ENCODE results near the gene SPATA2.
"Not testable (repeated sequence)": the region's sequence is repeated elsewhere in the genome, so short reads cannot be mapped to it uniquely, and the experiment has no call there.

SPATA2 gene

DNA sequence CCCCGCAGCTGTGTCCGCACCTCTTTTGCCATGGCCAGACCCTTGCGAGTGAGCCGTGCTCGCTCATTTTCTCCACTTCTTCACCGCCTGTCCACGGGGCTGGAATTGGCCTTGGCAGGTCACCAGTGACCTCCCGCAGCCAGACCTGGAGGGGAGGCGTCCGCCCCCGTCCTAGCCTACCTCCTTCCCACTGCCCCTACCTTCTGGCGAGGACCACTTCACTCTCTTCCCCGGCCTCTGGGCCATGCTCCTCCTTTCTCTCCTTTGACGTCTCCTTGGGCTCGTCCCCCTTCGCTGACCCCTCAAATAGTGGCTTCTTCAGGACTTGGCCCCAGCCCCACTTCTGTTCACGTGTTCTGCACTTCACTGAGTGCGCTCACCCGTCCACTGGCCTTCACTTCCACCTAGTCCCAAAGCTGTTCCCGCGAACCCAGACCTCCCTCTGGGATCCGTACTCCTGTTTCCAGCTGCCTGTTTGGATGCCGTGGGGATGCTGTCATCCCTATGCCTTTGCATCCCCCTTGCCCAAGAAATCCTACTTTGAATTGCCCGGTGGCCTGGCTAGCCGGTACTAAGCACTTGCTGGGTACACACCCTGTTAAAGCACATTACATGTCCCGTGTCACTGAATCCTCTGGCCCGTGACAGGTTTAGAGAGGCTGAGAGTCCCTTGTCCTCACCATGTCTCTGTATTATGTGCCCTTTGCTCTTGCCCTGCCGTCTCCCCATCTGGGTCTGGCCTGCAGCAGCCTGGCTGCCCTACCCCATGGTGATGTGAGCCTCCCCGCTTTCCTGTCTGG lies 33.0 kb downstream of the SPATA2 start:
- DNase-seq, result no peak

- DNase-seq, result no peak
Observed at GRCh38 chr20:49880724-49881445, 34.4 kb downstream of the SPATA2 start.

- DNase-seq, result no peak
Observed at GRCh38 chr20:49880177-49880576, 35.2 kb downstream of the SPATA2 start.

DNA sequence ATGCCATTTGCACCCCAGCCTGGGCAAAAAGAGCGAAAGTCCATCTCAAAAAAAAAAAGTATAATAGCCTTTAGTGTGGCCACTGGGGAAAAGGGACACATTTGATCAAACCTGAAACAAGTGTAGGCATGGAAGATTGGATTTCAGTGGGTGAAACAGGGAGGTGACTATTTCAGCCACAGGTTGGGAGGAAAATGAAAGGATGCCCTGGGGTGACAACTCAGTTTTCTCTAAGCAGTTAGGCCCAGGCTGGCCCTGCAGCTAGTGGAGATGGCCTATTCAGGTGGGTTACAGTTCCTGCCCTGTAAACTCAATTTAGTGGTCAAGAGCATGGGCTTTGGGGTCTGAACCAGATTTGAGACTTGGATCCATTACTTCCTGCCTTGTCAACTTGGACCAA lies 36.4 kb downstream of the SPATA2 start:
- no peak for DNase-seq

DNA sequence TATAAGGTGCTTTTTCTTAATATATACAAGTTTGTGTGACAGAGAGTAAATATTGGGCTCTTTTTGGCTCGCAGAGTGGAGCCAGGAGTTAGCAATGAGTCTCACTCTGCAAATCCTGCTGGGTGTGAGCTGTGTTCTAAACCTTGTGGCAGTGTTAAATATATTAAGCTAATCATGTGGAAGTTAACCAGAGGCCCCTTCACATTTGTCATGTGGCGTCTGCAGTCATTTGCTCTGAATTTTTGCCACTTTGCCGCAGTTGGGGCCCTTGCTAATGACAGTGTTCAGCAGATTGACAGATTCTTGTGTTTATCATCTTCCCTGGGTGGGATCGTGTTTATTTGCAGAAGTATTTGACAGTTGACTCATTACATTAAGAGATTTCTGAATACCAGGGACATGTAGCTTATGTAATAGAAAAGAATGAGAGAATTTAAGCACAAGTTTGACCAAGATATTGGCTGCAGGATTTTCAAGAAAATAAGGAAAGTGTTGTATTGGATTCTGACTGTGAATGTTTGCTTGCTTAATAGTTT lies 37.9 kb downstream of the SPATA2 start:
- DNase-seq, result no peak

- DNase-seq, result no peak
Observed at GRCh38 chr20:49874696-49875095, 40.6 kb downstream of the SPATA2 start.

DNA sequence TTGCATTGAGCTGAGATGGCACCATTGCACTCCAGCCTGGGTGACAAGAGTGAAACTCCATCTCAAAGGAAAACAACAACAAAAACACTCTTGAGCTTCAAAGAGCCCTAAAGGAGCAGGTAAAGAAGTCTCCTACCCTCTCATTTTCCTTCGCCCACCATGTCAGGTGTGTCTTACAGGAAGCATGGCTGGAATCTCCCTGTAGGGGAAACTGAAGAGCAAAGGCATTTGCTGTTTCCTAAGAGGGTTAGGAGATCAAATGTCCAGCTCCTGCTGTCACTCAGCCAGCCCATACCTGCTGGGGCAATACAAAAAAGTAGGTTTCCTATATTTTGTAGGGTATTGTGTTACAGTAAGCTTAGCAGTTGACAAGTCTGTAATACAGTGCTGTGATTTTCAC lies 43.3 kb downstream of the SPATA2 start:
- no peak for DNase-seq

DNA sequence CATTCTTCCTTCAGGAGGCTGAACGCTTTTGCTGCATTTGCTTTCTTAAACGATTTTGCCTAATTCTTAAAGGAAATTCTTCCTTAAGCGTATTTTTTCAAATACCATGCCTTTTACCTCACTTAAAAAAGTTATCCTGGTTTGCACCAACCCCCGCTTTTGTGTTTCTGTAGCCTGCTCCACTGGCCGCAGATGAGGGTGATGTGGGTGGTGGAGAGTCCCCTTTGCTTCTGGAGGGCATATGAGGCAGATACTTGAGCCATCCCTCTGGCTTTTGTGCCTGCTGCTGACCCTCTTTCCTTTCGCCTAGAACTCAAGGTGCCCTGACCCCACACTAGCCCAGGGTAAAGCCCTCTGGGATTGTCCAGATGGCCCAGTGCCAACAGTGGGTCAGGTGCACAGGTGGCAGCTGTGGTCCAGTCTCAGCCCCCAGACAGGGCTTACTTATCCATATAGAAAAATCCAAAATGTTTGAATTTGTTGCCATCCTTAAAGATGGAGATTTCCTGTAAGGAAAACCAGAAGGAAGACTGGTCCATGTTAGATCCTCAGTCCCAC lies 43.9 kb downstream of the SPATA2 start:
- no peak for DNase-seq

DNA sequence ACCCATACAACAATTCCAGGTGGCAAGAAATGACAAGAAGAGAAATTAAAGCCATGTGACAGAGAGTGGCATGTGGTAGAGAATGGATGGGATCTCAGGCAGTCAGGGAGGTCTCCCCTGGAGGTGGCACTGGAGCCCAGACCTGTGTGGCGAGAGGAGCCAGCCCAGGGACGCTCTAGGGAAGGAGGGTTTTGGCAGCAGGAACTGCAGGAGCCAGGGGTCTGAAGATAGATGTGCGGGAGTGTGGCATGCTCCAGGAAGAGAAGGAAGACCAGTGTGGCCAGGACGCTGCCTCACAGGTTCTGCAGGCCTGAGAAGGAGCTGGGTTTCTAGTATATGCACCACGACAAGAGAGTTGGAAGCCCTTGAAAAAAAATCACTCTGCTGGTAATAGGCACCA lies 45.1 kb downstream of the SPATA2 start:
- DNase-seq, result no peak

DNA sequence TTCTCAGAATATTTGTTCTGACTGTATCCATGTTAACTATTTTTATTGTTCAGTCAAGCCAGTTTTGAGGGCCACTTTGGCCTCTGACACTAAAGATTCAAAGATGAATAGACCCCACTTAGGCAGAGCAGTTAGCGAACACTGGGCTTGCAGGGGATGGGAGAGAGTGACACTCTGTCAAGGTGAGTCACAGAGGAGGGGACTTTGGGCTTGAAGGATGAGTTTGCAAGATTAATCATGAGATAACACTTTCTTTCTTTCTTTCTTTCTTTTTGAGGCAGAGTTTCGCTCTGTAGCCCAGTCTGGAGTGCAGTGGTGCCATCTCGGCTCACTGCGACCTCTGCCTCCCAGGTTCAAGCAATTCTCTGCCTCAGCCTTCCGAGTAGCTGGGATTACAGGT lies 46.4 kb downstream of the SPATA2 start:
- no peak for DNase-seq

- DNase-seq, result no peak
Observed at GRCh38 chr20:49868538-49868937, 46.8 kb downstream of the SPATA2 start.

DNA sequence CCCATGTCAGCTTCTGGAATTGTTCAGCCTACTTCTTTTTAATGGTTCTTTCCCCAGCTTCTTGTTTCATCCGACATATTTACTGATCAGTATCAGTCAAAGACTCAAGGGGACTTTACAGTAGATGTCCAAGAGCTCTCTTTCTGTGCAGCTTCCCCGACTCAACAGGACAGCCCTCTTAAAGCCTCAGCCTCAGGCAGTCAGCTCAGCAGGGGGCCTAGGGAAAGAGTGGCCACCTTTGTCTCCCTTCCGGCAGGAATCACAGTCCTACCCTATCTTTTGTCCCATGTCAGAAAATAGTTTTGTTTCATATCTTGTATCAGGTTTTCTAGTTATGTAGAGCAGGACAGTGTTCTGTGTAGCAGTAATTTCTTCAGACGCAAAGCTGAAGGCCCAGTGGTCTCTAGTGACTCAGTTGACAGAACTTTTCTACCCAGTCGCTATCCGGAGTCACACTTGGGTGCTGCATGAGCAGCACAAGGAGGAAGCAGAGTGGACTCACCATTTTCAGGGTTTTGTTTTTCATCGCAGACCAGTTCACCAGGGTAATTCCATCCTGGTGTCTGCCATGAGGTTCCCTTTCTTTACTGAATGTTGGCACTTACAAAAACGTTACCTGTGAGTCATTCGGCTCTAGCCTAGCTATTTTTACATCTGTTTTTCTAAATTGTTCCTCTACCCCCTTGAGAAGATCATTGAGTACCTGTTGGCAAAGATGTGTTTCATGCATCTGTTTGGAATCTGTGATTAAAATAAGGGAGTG lies 47.7 kb downstream of the SPATA2 start:
- DNase-seq, result no peak

DNA sequence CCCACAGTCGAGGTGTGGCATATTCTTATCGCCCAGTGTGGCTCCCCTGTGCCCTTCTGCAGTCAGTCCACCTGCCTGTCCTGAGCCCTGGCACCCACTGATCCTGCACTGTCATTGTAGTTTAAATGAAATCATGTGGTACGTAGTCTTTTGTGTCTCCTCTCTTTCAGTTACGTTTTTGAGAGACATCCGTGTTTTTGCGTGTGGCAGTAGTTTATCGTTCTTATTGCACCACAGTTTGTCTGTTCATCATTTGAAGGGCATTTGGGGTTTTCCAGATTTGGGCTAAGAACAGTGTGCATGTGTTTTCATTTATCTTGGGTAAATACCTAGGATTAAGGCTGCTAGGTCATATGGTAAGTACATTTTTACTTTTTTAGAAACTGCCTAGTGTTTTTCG lies 49.3 kb downstream of the SPATA2 start:
- no peak for DNase-seq

- no peak for DNase-seq
Observed at GRCh38 chr20:49865559-49865958, 49.8 kb downstream of the SPATA2 start.

DNA sequence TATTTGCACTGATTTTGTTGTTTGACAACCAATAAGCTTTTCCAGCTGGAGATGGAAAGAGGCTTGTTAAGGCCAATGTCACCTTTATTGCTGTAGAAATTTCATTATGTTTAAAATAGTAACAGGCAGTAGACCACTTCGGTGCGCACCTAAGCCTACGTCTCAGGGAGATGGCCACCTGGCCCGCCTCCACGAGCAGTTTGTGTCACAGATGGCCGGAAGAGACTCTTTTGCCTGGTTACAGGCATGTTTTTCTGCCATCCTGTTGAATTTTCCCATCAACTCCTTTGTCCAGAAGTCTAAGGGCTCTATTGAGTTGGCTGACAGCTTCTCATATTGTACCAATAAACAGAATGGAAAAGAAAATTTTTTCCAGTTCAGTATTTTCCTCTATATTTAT lies 51.7 kb downstream of the SPATA2 start:
- no peak for DNase-seq

DNA sequence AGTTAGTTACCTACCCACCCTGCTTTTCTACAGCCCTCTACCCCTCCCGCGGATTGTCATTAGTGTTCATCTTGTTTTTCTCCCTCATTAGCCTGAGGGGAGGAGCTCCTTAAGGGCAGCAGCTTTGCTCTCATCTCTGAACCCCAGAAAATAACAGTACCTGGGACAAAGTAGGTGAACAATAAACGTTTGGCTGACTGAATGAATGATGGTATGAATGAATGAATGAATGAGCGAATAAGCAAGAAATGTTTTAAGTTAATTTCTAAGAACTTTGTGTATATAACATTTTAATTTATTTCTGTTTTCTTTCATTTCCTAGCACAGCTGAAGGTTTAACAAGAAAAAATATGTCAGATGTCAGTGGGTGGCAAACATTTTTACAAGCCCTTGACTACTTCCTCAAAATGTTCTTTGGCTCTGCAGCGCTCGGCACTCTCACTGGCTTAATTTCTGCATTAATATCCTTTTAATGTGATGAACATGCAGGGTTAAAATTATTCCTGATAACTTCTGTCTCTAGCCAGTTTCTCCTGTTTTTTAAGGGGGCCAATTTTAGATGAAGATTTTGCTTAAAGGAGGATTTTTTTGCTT lies 52.6 kb downstream of the SPATA2 start:
- no peak for DNase-seq

GRCh38 chr20:49861232-49861631 lies 54.1 kb downstream of the SPATA2 start:
- DNase-seq, result not testable (repeated sequence)

GRCh38 chr20:49859807-49860206 lies 55.5 kb downstream of the SPATA2 start:
- DNase-seq, result no peak

DNA sequence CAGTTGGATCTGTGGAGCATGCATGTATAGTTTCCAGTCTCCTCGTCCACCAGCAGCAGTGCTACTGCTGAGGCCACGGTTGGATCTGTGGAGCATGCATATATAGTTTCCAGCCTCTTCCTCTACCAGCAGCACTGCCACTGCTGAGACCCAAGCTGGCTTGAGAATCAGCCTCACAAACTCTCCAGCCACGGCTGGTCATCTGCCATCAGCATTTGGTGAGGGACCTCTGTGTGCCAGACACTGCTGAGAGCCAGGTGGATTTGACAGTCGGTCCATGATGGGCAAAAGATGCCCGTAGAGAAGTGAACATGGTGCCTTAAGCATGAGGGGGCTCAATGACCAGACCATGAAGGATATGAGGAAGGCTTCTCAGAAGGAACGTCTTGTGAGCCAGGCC lies 56.3 kb downstream of the SPATA2 start:
- DNase-seq, result no peak

DNA sequence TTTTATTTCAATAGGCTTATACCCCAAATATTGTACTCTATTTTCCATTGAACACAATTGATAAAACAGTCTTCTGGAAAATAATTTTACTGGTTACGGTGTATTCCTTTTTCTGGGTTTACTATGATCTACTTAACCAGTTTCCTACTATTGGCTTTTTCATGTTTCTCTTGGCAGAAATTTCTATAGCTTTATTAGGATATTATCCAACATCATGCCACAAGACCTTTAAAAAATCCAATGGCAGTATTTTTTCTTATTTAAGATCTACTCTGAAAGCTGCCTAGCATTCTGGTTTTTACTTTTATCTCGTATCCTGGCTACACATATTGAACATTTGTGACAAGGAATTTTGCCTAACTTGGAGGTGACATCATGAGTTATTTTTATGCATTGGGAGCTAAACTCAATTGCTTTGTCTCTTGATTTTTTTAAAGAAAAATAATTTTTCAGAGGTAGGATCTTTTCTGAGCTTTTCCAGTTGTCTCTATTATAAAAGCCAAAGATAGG lies 57.2 kb downstream of the SPATA2 start:
- no peak for DNase-seq

- no peak for DNase-seq
Observed at GRCh38 chr20:49856904-49857303, 58.4 kb downstream of the SPATA2 start.

DNA sequence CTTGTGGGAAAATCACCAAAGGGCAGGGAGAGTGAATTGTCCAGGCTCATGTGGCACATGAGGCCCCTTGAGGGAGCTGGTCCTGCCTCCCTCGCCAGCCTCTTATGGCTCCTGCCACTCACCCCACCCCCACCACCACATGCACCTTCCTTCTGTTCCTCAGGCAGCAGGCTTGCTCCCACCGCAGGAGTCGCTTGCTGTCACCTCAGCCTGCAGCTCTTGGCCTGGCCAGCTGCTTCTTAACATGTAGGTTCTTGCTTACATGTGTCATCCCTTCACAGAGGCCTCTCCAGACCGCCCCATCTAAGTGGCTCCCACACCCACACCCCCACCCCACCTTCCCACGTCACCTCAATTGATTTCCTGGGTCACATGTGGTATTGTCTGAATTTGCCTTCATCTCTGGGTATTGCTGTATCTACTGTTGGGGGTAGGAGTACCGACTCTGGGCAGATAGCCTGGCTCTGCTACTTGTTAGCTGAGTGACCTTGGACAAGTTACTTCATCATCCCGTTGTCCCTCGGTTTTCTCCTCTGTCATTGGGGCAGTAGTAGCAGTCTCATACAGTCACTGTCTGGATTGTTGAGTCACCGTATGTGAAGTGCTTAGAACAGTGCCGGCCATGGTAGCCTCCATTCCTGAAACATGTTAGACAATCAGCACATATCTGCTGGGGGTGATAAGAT lies 61.0 kb downstream of the SPATA2 start:
- no peak for DNase-seq

Data from CD4-positive, alpha-beta T cell treated with Interleukin-12 subunit alpha and Interleukin-12 subunit beta, for 1 hour (primary cell).